ENCODE measurements around the gene AFF2.

The AFF2 gene

GRCh38 chrX:148923631-148924030, 423.2 kb downstream of the AFF2 start:
- H2BK12ac ChIP-seq (ENCODE audit: low read length), result no peak overlapping the region
- no peaks in the 10 kb centered on the region for H3K27me3 ChIP-seq (ENCODE audit: control insufficient read depth in 3 of 3, insufficient read depth in 3 of 3, low read depth in 1 of 3, low read length in 3 of 3)
- H3K79me1 ChIP-seq (ENCODE audit: low read depth, low read length), result no peaks in the 10 kb centered on the region
- no peak overlapping the region for H2BK15ac ChIP-seq (ENCODE audit: low read length)
- H4K8ac ChIP-seq (ENCODE audit: low read depth, low read length), result no peak overlapping the region
- no peaks in the 10 kb centered on the region for H3K9me3 ChIP-seq (replicated peaks in 1 of 2; ENCODE audit: control insufficient read depth in 2 of 2, insufficient read depth in 1 of 2, low read depth in 1 of 2, low read length in 2 of 2)
- no peaks in the 10 kb centered on the region for H3K4me1 ChIP-seq (ENCODE audit: control insufficient read depth in 2 of 2, insufficient read depth in 1 of 2, low read depth in 1 of 2, low read length in 2 of 2)
- no peak overlapping the region for H2AFZ ChIP-seq (ENCODE audit: low read length)
- no CpG with 5 or more reads among the region's 2 CpGs for WGBS, 2 donors (ENCODE audit: extremely low coverage in 2 of 2, insufficient read length in 2 of 2, insufficient replicate concordance in 1 of 2)
- H3K23ac ChIP-seq (ENCODE audit: low read depth, low read length, poor library complexity), result no peak overlapping the region
- no peak overlapping the region for H4K91ac ChIP-seq (ENCODE audit: low read depth, low read length, poor library complexity)
- no peak overlapping the region for H3K27ac ChIP-seq (replicated peaks; ENCODE audit: low read length)
- H2BK120ac ChIP-seq (ENCODE audit: low read depth, low read length), result no peak overlapping the region
- H3K18ac ChIP-seq (ENCODE audit: low read length), result no peak overlapping the region
- no peaks in the 10 kb centered on the region for H3K36me3 ChIP-seq (replicated peaks in 1 of 2; ENCODE audit: control insufficient read depth in 2 of 2, insufficient read depth in 2 of 2, low read length in 2 of 2)
- no peak overlapping the region for H2BK5ac ChIP-seq (ENCODE audit: low read length)
- no peak overlapping the region for H3K4ac ChIP-seq (ENCODE audit: low read length)
- H3K9ac ChIP-seq (ENCODE audit: low read depth, low read length, poor library complexity), result no peak overlapping the region
- H3K14ac ChIP-seq (ENCODE audit: low read length), result no peak overlapping the region
- no peak overlapping the region for H3K4me3 ChIP-seq (ENCODE audit: low read length in 2 of 2)
- DNase-seq (ENCODE audit: low spot score), result no peak
- no peak overlapping the region for H2AK5ac ChIP-seq (ENCODE audit: low read depth, low read length)
- no peak overlapping the region for H3K4me2 ChIP-seq (ENCODE audit: insufficient read depth, low read length, poor library complexity, severe bottlenecking)

- Histone ChIP-seq H3K23ac (ENCODE audit: low read depth, low read length, poor library complexity) (no peak overlapping the region), H4K8ac (ENCODE audit: low read depth, low read length) (no peak overlapping the region), H3K79me1 (ENCODE audit: low read depth, low read length) (no peaks in the 10 kb centered on the region), H3K4me3 (ENCODE audit: low read length in 2 of 2) (no peak overlapping the region), H3K27ac (replicated peaks; ENCODE audit: low read length) (no peak overlapping the region), H3K36me3 (replicated peaks in 1 of 2; ENCODE audit: control insufficient read depth in 2 of 2, insufficient read depth in 2 of 2, low read length in 2 of 2) (no peaks in the 10 kb centered on the region), H2BK12ac (ENCODE audit: low read length) (no peak overlapping the region), H2BK15ac (ENCODE audit: low read length) (no peak overlapping the region), H3K9ac (ENCODE audit: low read depth, low read length, poor library complexity) (no peak overlapping the region), H3K4me2 (ENCODE audit: insufficient read depth, low read length, poor library complexity, severe bottlenecking) (no peak overlapping the region), H3K9me3 (replicated peaks in 1 of 2; ENCODE audit: control insufficient read depth in 2 of 2, insufficient read depth in 1 of 2, low read depth in 1 of 2, low read length in 2 of 2) (no peaks in the 10 kb centered on the region), H3K27me3 (ENCODE audit: control insufficient read depth in 3 of 3, insufficient read depth in 3 of 3, low read depth in 1 of 3, low read length in 3 of 3) (no peaks in the 10 kb centered on the region), H4K91ac (ENCODE audit: low read depth, low read length, poor library complexity) (no peak overlapping the region), H2BK120ac (ENCODE audit: low read depth, low read length) (no peak overlapping the region), H2AFZ (ENCODE audit: low read length) (no peak overlapping the region), H3K14ac (ENCODE audit: low read length) (no peak overlapping the region), H3K4ac (ENCODE audit: low read length) (no peak overlapping the region), H2AK5ac (ENCODE audit: low read depth, low read length) (no peak overlapping the region), H3K4me1 (ENCODE audit: control insufficient read depth in 2 of 2, insufficient read depth in 1 of 2, low read depth in 1 of 2, low read length in 2 of 2) (no peaks in the 10 kb centered on the region), H3K18ac (ENCODE audit: low read length) (no peak overlapping the region), H2BK5ac (ENCODE audit: low read length) (no peak overlapping the region)
- no peak for DNase-seq (ENCODE audit: low spot score)
- no CpG with 5 or more reads among the region's 4 CpGs for WGBS, 2 donors (ENCODE audit: extremely low coverage in 2 of 2, insufficient read length in 2 of 2, insufficient replicate concordance in 1 of 2)
These were observed 426.0 kb downstream of the AFF2 start for GRCh38 chrX:148926371-148926770.

DNA sequence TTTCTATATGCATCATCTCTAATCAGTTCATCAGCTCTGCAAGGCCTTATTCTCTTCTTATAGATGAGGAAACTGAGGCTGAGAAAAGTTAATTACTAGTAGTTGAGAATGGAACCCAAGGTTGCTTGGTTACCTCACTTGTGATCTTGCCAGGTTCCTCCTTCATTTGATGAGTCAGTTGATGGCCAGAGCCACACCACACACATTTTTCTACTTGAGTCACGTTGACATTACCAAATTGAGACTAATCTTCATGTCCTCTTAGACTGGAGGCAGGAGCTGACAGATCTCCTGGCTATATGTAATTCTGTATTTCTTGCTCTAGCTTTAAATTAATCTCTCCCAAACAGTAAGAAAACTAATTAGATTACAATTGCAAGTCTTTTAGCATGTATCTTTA, 428.4 kb downstream of the AFF2 start:
- no peak overlapping the region for H3K18ac ChIP-seq (ENCODE audit: low read length)

DNA sequence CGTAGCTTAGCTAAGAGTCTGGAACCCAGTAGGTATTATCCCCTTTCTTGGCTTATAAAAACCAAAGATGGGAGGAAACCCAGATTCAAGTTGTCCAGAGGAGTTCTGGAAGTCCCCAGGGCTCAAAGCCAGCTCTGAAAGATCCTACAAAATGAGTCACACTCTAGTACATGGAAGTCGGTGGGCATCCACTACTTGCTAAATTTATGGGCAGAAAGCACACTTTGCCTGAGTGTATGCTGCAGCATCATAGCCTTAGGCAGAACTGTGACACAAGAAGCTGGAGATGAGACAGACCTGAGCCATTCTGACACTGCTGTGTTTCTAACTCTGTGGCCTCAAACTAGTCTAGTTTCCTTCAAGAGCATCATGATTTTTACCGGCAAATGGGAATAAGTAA, 429.3 kb downstream of the AFF2 start:
- H2AK5ac ChIP-seq (ENCODE audit: low read depth, low read length), result no peak overlapping the region
- no CpG with 5 or more reads among the region's 3 CpGs for WGBS, 2 donors (ENCODE audit: extremely low coverage in 2 of 2, insufficient read length in 2 of 2, insufficient replicate concordance in 1 of 2)

More for the DNA sequence above, 428.4 kb downstream of the AFF2 start:
- Histone ChIP-seq H2AFZ (ENCODE audit: low read length) (no peak overlapping the region), H2AK5ac (ENCODE audit: low read depth, low read length) (no peak overlapping the region), H2BK5ac (ENCODE audit: low read length) (no peak overlapping the region), H3K4ac (ENCODE audit: low read length) (no peak overlapping the region), H2BK15ac (ENCODE audit: low read length) (no peak overlapping the region), H4K91ac (ENCODE audit: low read depth, low read length, poor library complexity) (no peak overlapping the region), H3K79me1 (ENCODE audit: low read depth, low read length) (no peaks in the 10 kb centered on the region), H3K4me3 (ENCODE audit: low read length in 2 of 2) (no peak overlapping the region), H3K4me2 (ENCODE audit: insufficient read depth, low read length, poor library complexity, severe bottlenecking) (no peak overlapping the region), H3K14ac (ENCODE audit: low read length) (no peak overlapping the region), H4K8ac (ENCODE audit: low read depth, low read length) (no peak overlapping the region), H2BK120ac (ENCODE audit: low read depth, low read length) (no peak overlapping the region), H3K4me1 (ENCODE audit: control insufficient read depth in 2 of 2, insufficient read depth in 1 of 2, low read depth in 1 of 2, low read length in 2 of 2) (no peaks in the 10 kb centered on the region), H3K27ac (replicated peaks; ENCODE audit: low read length) (no peak overlapping the region), H3K23ac (ENCODE audit: low read depth, low read length, poor library complexity) (no peak overlapping the region), H3K36me3 (replicated peaks in 1 of 2; ENCODE audit: control insufficient read depth in 2 of 2, insufficient read depth in 2 of 2, low read length in 2 of 2) (no peaks in the 10 kb centered on the region), H2BK12ac (ENCODE audit: low read length) (no peak overlapping the region), H3K27me3 (ENCODE audit: control insufficient read depth in 3 of 3, insufficient read depth in 3 of 3, low read depth in 1 of 3, low read length in 3 of 3) (no peaks in the 10 kb centered on the region), H3K9me3 (replicated peaks in 1 of 2; ENCODE audit: control insufficient read depth in 2 of 2, insufficient read depth in 1 of 2, low read depth in 1 of 2, low read length in 2 of 2) (no peaks in the 10 kb centered on the region), H3K9ac (ENCODE audit: low read depth, low read length, poor library complexity) (no peak overlapping the region)
- DNase-seq (ENCODE audit: low spot score), result no peak
- WGBS, 2 donors (ENCODE audit: extremely low coverage in 2 of 2, insufficient read length in 2 of 2, insufficient replicate concordance in 1 of 2), result no CpG with 5 or more reads among the region's 1 CpG

More for the DNA sequence above, 429.3 kb downstream of the AFF2 start:
- H3K9me3 ChIP-seq (replicated peaks in 1 of 2; ENCODE audit: control insufficient read depth in 2 of 2, insufficient read depth in 1 of 2, low read depth in 1 of 2, low read length in 2 of 2), result no peaks in the 10 kb centered on the region
- no peak overlapping the region for H3K4me3 ChIP-seq (ENCODE audit: low read length in 2 of 2)
- no peaks in the 10 kb centered on the region for H3K27me3 ChIP-seq (ENCODE audit: control insufficient read depth in 3 of 3, insufficient read depth in 3 of 3, low read depth in 1 of 3, low read length in 3 of 3)
- no peak overlapping the region for H2BK15ac ChIP-seq (ENCODE audit: low read length)
- no peak for DNase-seq (ENCODE audit: low spot score)
- H3K9ac ChIP-seq (ENCODE audit: low read depth, low read length, poor library complexity), result no peak overlapping the region
- no peak overlapping the region for H2AFZ ChIP-seq (ENCODE audit: low read length)
- no peak overlapping the region for H2BK5ac ChIP-seq (ENCODE audit: low read length)
- H4K91ac ChIP-seq (ENCODE audit: low read depth, low read length, poor library complexity), result no peak overlapping the region
- H2BK120ac ChIP-seq (ENCODE audit: low read depth, low read length), result no peak overlapping the region
- H3K4me2 ChIP-seq (ENCODE audit: insufficient read depth, low read length, poor library complexity, severe bottlenecking), result no peak overlapping the region
- H3K4me1 ChIP-seq (ENCODE audit: control insufficient read depth in 2 of 2, insufficient read depth in 1 of 2, low read depth in 1 of 2, low read length in 2 of 2), result no peaks in the 10 kb centered on the region
- no peak overlapping the region for H3K27ac ChIP-seq (replicated peaks; ENCODE audit: low read length)
- no peaks in the 10 kb centered on the region for H3K36me3 ChIP-seq (replicated peaks in 1 of 2; ENCODE audit: control insufficient read depth in 2 of 2, insufficient read depth in 2 of 2, low read length in 2 of 2)
- no peak overlapping the region for H3K14ac ChIP-seq (ENCODE audit: low read length)
- no peaks in the 10 kb centered on the region for H3K79me1 ChIP-seq (ENCODE audit: low read depth, low read length)
- no peak overlapping the region for H2BK12ac ChIP-seq (ENCODE audit: low read length)
- H4K8ac ChIP-seq (ENCODE audit: low read depth, low read length), result no peak overlapping the region
- H3K18ac ChIP-seq (ENCODE audit: low read length), result no peak overlapping the region
- H3K4ac ChIP-seq (ENCODE audit: low read length), result no peak overlapping the region
- H3K23ac ChIP-seq (ENCODE audit: low read depth, low read length, poor library complexity), result no peak overlapping the region

Measured in neuronal stem cell (in vitro differentiated cells).